K562 (cell line): Measurements from ENCODE around the gene SEPTIN2. TPM values are rescaled to one million over a fixed set of nuclear protein-coding genes. Genes with fewer than 3 reads are reported as not detected.
A peak's percentile ranks its signal among the peaks of the same experiment; 100 is the strongest.

ENCODE experiments used
- EP300 ChIP-seq: IDR thresholded peaks from 2 replicates; pipeline ENCODE4 v1.6.1; 2012; ENCODE audit warnings: low read length, improper control_type of control experiment
- GABPB2 ChIP-seq: fragments of 250-450 bp; sonication (Bioruptor Pico); conservative IDR thresholded peaks from 2 replicates; pipeline ENCODE4 v1.5.1; 2021; ENCODE audit warnings: mild to moderate bottlenecking
- GMEB1 ChIP-seq: fragments of 250-450 bp; sonication (Bioruptor Pico); IDR thresholded peaks from 2 replicates; pipeline ENCODE4 v1.4.0; 2020; ENCODE audit warnings: mild to moderate bottlenecking
- HLTF ChIP-seq: fragments of 450-650 bp; IDR thresholded peaks from 2 replicates; pipeline ENCODE4 v1.6.1; 2016
- HOMEZ ChIP-seq: fragments of 250-450 bp; sonication (Bioruptor Pico); IDR thresholded peaks from 2 replicates; pipeline ENCODE4 v1.4.0; 2020; ENCODE audit warnings: mild to moderate bottlenecking, moderate library complexity
- JUND ChIP-seq, 2 experiments: IDR thresholded peaks; 2 replicates in 1 of 2; 3 replicates in 1 of 2; pipeline ENCODE4 v1.6.1; 2011; ENCODE audit warnings: borderline replicate concordance in 2 of 2, low read depth in 2 of 2, low read length in 2 of 2, improper control_type of control experiment in 1 of 2, missing biosample characterization in 1 of 2, missing genetic modification characterization in 1 of 2, missing genetic modification reagents in 1 of 2
- KLF16 ChIP-seq: IDR thresholded peaks from 2 replicates; pipeline ENCODE4 v1.6.1; 2016; ENCODE audit warnings: antibody characterized with exemption
- RBBP5 ChIP-seq: fragments of 200-600 bp; sonication (generic); IDR thresholded peaks from 2 replicates; pipeline ENCODE4 v1.6.1; 2012; ENCODE audit warnings: borderline replicate concordance, mild to moderate bottlenecking, low read length, control low read depth, inconsistent platforms; ENCODE audit not compliant: insufficient read depth, poor library complexity, severe bottlenecking
- RHOXF2B ChIP-seq: fragments of 250-450 bp; sonication (Bioruptor Pico); conservative IDR thresholded peaks from 2 replicates; pipeline ENCODE4 v1.5.1; 2021
- SIN3A ChIP-seq, 2 experiments: fragments of 150-350 bp in 1 of 2; IDR thresholded peaks; 2 replicates each; pipeline ENCODE4 v1.6.1; 2011 to 2016; ENCODE audit warnings: borderline replicate concordance in 2 of 2, low read depth in 2 of 2, low read length in 2 of 2, mild to moderate bottlenecking in 2 of 2, moderate library complexity in 2 of 2; ENCODE audit not compliant: control insufficient read depth in 1 of 2
- TOE1 ChIP-seq, 2 experiments: fragments of 450-650 bp in 1 of 2; sonication (generic) in 1 of 2; formaldehyde crosslinking in 1 of 2; IDR thresholded peaks; 2 replicates each; pipeline versions ENCODE4 v1.7.1 to v1.8.0; 2016 to 2022; ENCODE audit warnings: borderline replicate concordance in 2 of 2, mild to moderate bottlenecking in 2 of 2, antibody characterized with exemption in 1 of 2, inconsistent platforms in 1 of 2, low read depth in 1 of 2, missing genetic modification reagents in 1 of 2, moderate library complexity in 1 of 2
- ZBTB17 ChIP-seq: fragments of 450-650 bp; formaldehyde crosslinking; IDR thresholded peaks from 2 replicates; pipeline ENCODE4 v1.4.0; 2020; ENCODE audit warnings: mild to moderate bottlenecking
- ZNF165 ChIP-seq: fragments of 250-450 bp; sonication (Bioruptor Pico); IDR thresholded peaks from 2 replicates; pipeline ENCODE4 v1.4.0; 2020; ENCODE audit warnings: borderline replicate concordance
- ZNF644 ChIP-seq: fragments of 200-800 bp; sonication (Bioruptor generic); IDR thresholded peaks from 2 replicates; pipeline ENCODE4 v1.6.1; 2016; ENCODE audit warnings: low read depth, missing genetic modification characterization, missing compliant biosample characterization
- polyA plus RNA-seq, 8 experiments: library from polyadenylated mRNA; depleted of rRNA in 4 of 8; stranded (reverse) in 5 of 8; unstranded in 3 of 8; fragments of >200 nt; fragmentation: Nextera tagmentation in 2 of 8; fragmentation: Illumina TruSeq in 1 of 8; extraction: Ambion mirVana in 2 of 8; extraction: Trizol in 1 of 8; gene quantifications; 2 replicates each; pipeline versions ENCODE4 v1.2.1 to v1.2.3, GENCODE V29; 2011 to 2014; ENCODE audit warnings: inconsistent platforms in 1 of 8, missing spikeins in 1 of 8
- total RNA-seq, 7 experiments: library from RNA; depleted of rRNA in 6 of 7; stranded (reverse); fragments of >200 nt in 6 of 7; fragmentation: Illumina TruSeq in 2 of 7; extraction: Trizol in 2 of 7; gene quantifications; 2 replicates each; pipeline versions ENCODE4 v1.2.1 to v1.2.3, GENCODE V29; 2011 to 2021; ENCODE audit warnings: low replicate concordance in 1 of 7
- TF ChIP-seq, protein P1 (sequence below), 2 experiments: IDR thresholded peaks; 2 replicates each; pipeline ENCODE4 v1.6.1; 2011; ENCODE audit warnings: borderline replicate concordance in 1 of 2, control low read depth in 1 of 2, low read depth in 1 of 2, low read length in 1 of 2, mild to moderate bottlenecking in 1 of 2, mixed read lengths in 1 of 2, moderate library complexity in 1 of 2; ENCODE audit not compliant: insufficient read depth in 1 of 2, insufficient read length in 1 of 2, poor library complexity in 1 of 2, severe bottlenecking in 1 of 2; ENCODE audit errors: extremely low read depth in 1 of 2

The SEPTIN2 gene
- total and polyA plus RNA-seq, 9 of the 15 experiments (the other 6 are each of a cell fraction or from before 2014, with no cell fraction given): 121 to 367 (median 166) TPM

GRCh38 chr2:241355983-241356870 is 40.5 kb downstream of the SEPTIN2 start, which contains the start of gene FARP2 (continued):
- TF ChIP-seq EP300 (no peak), HLTF (no peak), ZBTB17 (no peak), KLF16 (no peak), JUND (IDR thresholded peaks at IDR 0.05; ENCODE audit: borderline replicate concordance, low read depth, low read length) (no peak), JUND (tag; IDR thresholded peaks at IDR 0.05; ENCODE audit: borderline replicate concordance, low read depth, low read length) (no peak), TOE1 (IDR thresholded peaks at IDR 0.05; ENCODE audit: borderline replicate concordance) (no peak), TOE1 (CRISPR knock-in tag; IDR thresholded peaks at IDR 0.05; ENCODE audit: borderline replicate concordance, low read depth) (no peak), GMEB1 (CRISPR knock-in tag) (peak; percentile 34; the same call in 1 of the 2 replicates), ZNF165 (no peak), ZNF644 (tag) (no peak), GABPB2 (CRISPR knock-in tag) (no peak), RBBP5 (no peak), SIN3A (IDR thresholded peaks at IDR 0.05; ENCODE audit: borderline replicate concordance in 2 of 2, control insufficient read depth in 1 of 2, low read depth in 2 of 2, low read length in 2 of 2) (no peak; a peak in 1 of 4 replicates), RHOXF2B (CRISPR knock-in tag) (no peak), HOMEZ (no peak)
- TF ChIP-seq, protein P1, sequence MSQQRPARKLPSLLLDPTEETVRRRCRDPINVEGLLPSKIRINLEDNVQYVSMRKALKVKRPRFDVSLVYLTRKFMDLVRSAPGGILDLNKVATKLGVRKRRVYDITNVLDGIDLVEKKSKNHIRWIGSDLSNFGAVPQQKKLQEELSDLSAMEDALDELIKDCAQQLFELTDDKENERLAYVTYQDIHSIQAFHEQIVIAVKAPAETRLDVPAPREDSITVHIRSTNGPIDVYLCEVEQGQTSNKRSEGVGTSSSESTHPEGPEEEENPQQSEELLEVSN (IDR thresholded peaks at IDR 0.05; ENCODE audit: borderline replicate concordance in 1 of 2, extremely low read depth in 1 of 2, insufficient read depth in 1 of 2, insufficient read length in 1 of 2, low read depth in 1 of 2, low read length in 1 of 2, poor library complexity in 1 of 2, severe bottlenecking in 1 of 2): no peak
